Colon (tissue), 2 donors: ENCODE results near the gene SMARCB1.
"Not testable (repeated sequence)": the region's sequence is repeated elsewhere in the genome, so short reads cannot be mapped to it uniquely, and the experiment has no call there.

ENCODE experiments used
- FAIRE-seq: peaks from 2 replicates; lab custom pipeline; 2012; peaks lifted over from hg19 to GRCh38; lab: Jason Lieb, UNC
- donor health status: control.
- donor health status: control.

Gene SMARCB1

GRCh38 chr22:23847310-23847920, 60.6 kb downstream of the SMARCB1 start:
- no peak for FAIRE-seq

- no peak for FAIRE-seq
These were observed 61.5 kb downstream of the SMARCB1 start for GRCh38 chr22:23847991-23848864.

GRCh38 chr22:23849009-23850006, 62.5 kb downstream of the SMARCB1 start:
- FAIRE-seq = no peak

GRCh38 chr22:23850136-23850611, 63.4 kb downstream of the SMARCB1 start:
- no peak for FAIRE-seq

GRCh38 chr22:23856721-23857605, 70.2 kb downstream of the SMARCB1 start:
- no peak for FAIRE-seq

- FAIRE-seq = no peak
These were observed 71.1 kb downstream of the SMARCB1 start, which contains the start of gene SLC2A11 for GRCh38 chr22:23857606-23858483. Gene SLC2A11 (plus strand): TSS chr22:23857875. CDS start chr22:23858000, 125 bp downstream.

DNA sequence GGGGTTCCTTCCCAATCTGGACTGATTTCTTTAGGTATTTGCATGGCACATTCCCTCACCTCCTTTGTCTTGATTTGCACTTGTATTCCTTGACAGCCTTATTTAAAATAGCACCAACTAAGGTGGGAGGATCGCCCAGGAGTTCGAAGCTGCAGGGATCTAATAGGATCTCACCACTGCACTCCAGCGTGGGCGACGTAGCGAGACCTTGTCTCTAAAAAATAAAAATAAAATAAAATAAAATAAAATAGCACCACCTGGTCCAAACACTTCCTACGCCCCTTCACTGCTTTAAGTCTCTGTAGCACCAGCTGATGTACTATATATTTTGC, 71.7 kb downstream of the SMARCB1 start:
- no peak for FAIRE-seq

DNA sequence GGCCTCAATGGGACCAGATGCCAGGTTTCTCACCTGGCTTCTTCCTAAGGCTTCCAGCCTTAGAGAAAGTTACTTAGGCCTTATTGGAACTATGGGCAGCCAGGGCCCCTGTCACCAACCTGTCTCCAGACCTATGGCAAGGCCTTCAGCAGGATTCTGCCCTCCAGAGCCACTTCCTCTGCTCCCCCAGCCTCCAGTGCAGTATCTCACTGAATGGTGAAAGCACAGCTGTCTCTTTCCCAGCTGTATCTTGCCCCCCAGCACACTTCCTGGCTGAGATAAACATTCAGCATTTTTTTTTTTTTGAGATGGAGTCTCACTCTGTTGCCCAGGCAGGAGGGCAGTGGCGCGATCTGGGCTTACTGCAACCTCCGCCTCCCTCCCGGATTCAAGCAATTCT, 72.4 kb downstream of the SMARCB1 start:
- FAIRE-seq = no peak

GRCh38 chr22:23860187-23860586, 73.4 kb downstream of the SMARCB1 start:
- not testable (repeated sequence) for FAIRE-seq

DNA sequence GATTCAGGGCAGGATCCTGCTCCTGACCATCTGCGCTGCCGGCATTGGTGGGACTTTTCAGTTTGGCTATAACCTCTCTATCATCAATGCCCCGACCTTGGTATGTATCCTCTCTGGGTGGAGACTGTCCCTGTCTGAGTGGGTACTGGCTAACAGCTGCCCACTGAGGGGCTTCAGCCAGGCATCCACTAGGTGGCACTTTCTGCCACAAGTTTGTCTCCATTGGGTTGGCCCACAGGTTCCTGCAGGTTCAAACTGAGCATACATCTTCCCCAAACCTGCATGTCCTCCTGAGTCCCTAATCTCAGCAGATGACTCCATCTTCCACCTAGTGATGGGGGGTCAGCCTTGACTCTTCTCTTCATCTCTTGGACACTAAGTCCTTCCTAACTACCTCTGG, 75.3 kb downstream of the SMARCB1 start:
- FAIRE-seq = no peak

DNA sequence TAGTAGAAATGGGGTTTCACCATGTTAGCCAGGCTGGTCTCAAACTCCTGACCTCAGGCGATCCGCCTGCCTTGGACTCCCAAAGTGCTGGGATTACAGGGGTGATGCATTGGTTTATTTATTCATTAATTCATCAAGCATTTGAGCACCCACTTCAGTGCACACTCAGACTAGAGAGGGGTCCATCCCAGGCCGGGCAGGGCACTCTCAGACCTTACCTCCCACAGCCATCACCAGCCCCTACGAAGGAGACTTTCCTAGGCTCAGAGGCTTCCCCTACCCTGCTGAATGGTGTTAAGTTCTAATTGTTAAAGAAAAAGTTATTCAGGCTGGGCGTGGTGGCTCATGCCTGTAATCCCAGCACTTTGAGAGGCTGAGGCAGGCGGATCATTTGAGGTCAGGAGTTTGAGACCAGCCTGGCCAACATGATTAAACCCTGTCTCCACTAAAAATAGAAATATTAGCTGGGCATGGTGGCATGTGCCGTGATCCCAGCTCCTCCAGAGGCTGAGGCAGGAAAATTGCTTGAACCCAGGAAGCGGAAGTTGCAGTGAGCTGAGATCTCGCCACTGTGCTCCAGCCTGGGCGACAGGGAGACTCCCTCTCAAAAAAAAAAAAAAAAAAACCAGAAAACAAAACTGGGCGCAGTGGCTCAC, 77.9 kb downstream of the SMARCB1 start:
- FAIRE-seq = not testable (repeated sequence)

- no peak for FAIRE-seq
These were observed 81.8 kb downstream of the SMARCB1 start for GRCh38 chr22:23868580-23868979.

DNA sequence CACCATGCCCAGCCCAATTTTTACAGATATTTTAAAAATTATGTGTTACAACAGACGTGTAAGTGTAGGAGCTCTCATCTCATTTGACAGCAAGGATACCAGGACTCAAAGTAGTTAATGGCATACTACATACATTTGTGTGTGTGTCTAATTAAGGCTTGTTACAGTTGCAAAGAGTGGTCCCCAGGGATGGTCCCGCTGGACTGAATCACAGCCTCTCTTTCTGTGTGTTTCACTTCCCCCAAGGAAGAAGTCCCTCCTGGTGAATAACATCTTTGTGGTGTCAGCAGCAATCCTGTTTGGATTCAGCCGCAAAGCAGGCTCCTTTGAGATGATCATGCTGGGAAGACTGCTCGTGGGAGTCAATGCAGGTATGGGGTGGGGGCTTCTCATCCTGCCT, 88.1 kb downstream of the SMARCB1 start:
- FAIRE-seq = no peak

GRCh38 chr22:23875801-23876200, 89.0 kb downstream of the SMARCB1 start:
- no peak for FAIRE-seq

GRCh38 chr22:23877566-23877965, 90.8 kb downstream of the SMARCB1 start:
- FAIRE-seq = no peak

- no peak for FAIRE-seq
These were observed 91.5 kb downstream of the SMARCB1 start for GRCh38 chr22:23878219-23878618.

GRCh38 chr22:23882370-23882769, 95.6 kb downstream of the SMARCB1 start:
- FAIRE-seq = no peak

DNA sequence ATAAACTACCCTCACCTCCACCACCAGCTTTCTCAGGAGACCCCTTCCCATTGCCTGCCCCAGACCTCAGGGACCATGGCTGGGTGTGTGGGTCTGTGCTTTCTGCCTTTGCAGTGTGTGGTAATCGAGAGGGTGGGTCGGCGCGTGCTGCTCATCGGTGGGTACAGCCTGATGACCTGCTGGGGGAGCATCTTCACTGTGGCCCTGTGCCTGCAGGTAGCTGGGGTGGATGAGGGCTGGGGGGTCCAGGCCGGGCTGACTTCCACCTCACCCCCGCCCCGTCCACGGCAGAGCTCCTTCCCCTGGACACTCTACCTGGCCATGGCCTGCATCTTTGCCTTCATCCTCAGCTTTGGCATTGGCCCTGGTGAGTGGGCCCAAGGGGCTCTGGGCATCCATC, 96.9 kb downstream of the SMARCB1 start:
- FAIRE-seq = no peak

GRCh38 chr22:23884140-23884539, 97.4 kb downstream of the SMARCB1 start:
- no peak for FAIRE-seq
